ENCODE results near the gene CIPC. TPM values are rescaled to one million over a fixed set of nuclear protein-coding genes. Genes with fewer than 3 reads are reported as not detected.

Gene CIPC
- total RNA-seq, 1 experiment from 2014 or later, result 26.6 TPM

DNA sequence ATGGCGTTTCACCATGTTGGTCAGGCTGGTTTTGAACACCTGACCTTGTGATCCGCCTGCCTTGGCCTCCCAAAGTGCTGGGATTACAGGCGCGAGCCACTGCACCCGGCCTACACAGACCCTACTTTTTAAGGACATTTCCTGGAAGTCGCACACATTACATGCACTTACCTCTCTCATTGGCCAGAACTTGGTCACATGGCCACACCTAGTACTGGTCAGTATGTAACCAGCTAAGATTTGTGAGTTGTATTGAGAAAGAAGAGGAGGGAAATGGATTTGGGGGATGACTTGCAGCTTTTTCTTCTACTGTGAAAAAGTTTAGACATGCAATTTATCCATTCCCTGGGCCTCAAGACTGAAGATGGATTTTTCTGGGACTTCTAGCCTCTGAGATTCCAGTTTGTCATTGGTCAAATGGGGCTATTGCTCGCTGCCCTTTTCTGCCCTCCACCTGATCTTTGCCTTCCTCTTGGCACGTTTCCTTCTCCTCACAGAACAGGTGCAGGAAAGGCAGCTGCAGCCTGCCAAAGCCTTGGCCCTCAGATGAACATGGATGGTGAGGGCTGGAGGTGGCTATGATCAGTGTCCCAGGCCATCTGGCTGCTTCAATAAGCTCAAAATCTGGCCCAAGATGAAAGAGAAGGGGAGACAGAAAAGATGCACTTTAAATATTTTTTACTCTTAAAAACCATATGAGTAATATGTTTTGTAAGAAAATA is 50.6 kb downstream of the CIPC start:
- ChIA-PET CTCF (no interaction called here), POLR2A (ENCODE audit: unreplicated experiment) (interaction anchor here (0.7 kb wide), 1 partner anchor 64 kb away, joined by 3 read pairs; no protein-coding TSS in a partner anchor)
- Histone ChIP-seq H3K9ac (ENCODE audit: low read length) (no peak overlapping the region), H3K9me3 (ENCODE audit: low read length) (no peaks in the 10 kb centered on the region), H3K4me2 (ENCODE audit: low read length) (no peak overlapping the region), H4K20me1 (ENCODE audit: low read length) (no peaks in the 10 kb centered on the region), H2AFZ (ENCODE audit: low read length) (no peak overlapping the region), H3K79me2 (ENCODE audit: low read length) (no peaks in the 10 kb centered on the region), H3K4me3 (ENCODE audit: low read length) (no peak overlapping the region), H3K27ac (ENCODE audit: low read length) (no peak overlapping the region), H3K9me2 (replicated peaks; ENCODE audit: low read length) (no peaks in the 10 kb centered on the region), H3F3A (ENCODE audit: low read length, unreplicated experiment) (no peaks in the 10 kb centered on the region), H3K4me1 (ENCODE audit: insufficient read depth, low read length) (no peaks in the 10 kb centered on the region), H3K27me3 (ENCODE audit: low read length) (peaks cover 37% of the 10 kb centered on the region), H3K36me3 (ENCODE audit: low read depth, low read length) (no peaks in the 10 kb centered on the region)
- no TSS peak for BruUV-seq (replicated peaks)
- ATAC-seq (no peak), DNase-seq (no peak)
- intact Hi-C loops (cut with micrococcal nuclease), result no loop called here
- TF ChIP-seq EZH2 (IDR thresholded peaks at IDR 0.05; ENCODE audit: low read length, unreplicated experiment) (no peak), EZH2phosphoT487 (IDR thresholded peaks at IDR 0.05; ENCODE audit: borderline replicate concordance, low read length) (no peak)
- TF ChIP-seq, protein P1, sequence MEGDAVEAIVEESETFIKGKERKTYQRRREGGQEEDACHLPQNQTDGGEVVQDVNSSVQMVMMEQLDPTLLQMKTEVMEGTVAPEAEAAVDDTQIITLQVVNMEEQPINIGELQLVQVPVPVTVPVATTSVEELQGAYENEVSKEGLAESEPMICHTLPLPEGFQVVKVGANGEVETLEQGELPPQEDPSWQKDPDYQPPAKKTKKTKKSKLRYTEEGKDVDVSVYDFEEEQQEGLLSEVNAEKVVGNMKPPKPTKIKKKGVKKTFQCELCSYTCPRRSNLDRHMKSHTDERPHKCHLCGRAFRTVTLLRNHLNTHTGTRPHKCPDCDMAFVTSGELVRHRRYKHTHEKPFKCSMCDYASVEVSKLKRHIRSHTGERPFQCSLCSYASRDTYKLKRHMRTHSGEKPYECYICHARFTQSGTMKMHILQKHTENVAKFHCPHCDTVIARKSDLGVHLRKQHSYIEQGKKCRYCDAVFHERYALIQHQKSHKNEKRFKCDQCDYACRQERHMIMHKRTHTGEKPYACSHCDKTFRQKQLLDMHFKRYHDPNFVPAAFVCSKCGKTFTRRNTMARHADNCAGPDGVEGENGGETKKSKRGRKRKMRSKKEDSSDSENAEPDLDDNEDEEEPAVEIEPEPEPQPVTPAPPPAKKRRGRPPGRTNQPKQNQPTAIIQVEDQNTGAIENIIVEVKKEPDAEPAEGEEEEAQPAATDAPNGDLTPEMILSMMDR (conservative IDR thresholded peaks at IDR 0.05; ENCODE audit: low read depth, low read length), result no peak

DNA sequence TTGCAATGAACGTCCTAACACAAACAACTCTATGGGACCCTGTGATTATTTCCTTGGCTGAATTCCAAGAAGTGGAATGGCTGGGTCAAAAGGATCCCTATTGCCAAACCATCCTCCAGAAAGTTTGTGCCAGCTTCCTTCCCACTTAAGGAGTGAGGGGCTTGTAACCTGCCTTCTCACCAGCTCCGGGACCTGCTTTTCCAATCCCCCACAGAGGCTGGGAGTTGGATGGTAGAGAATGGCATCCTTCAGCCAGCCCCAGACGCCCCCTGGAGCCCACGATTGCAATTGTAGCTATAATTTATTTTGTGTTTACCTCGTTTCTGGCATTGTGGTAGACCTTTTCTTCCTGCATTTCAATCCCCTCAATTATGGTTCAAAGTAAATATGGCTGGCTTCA is 53.2 kb downstream of the CIPC start:
- no peaks in the 10 kb centered on the region for H3F3A ChIP-seq (ENCODE audit: low read length, unreplicated experiment)
- intact Hi-C loops (cut with micrococcal nuclease), result loop anchor here (1.0 to 5.0 kb wide), 5 partner anchors 151 to 401 kb away; partner anchors contain the start of genes AHSA1 and VIPAS39
- H3K9me3 ChIP-seq (ENCODE audit: low read length), result no peaks in the 10 kb centered on the region
- no peaks in the 10 kb centered on the region for H3K36me3 ChIP-seq (ENCODE audit: low read depth, low read length)
- H3K9me2 ChIP-seq (replicated peaks; ENCODE audit: low read length), result no peaks in the 10 kb centered on the region
- POLR2A ChIA-PET (ENCODE audit: unreplicated experiment), result interaction anchor here (0.7 kb wide), 1 partner anchor 306 kb away, joined by 3 read pairs; the partner anchor contains the start of gene VIPAS39
- peaks cover 16% of the 10 kb centered on the region for H3K27me3 ChIP-seq (ENCODE audit: low read length)
- H3K4me3 ChIP-seq (ENCODE audit: low read length), result no peak overlapping the region
- no peak overlapping the region for H3K27ac ChIP-seq (ENCODE audit: low read length)
- ATAC-seq, result peak; percentile 52
- H4K20me1 ChIP-seq (ENCODE audit: low read length), result no peaks in the 10 kb centered on the region
- H3K4me1 ChIP-seq (ENCODE audit: insufficient read depth, low read length), result no peaks in the 10 kb centered on the region
- peak; percentile 71 for DNase-seq
- no TSS peak for BruUV-seq (replicated peaks)
- H3K79me2 ChIP-seq (ENCODE audit: low read length), result no peaks in the 10 kb centered on the region
- H3K4me2 ChIP-seq (ENCODE audit: low read length), result 0 out of 2 replicates have a peak overlapping the region, but pooled peaks have one; percentile 7
- no peak overlapping the region for H3K9ac ChIP-seq (ENCODE audit: low read length)
- TF ChIP-seq, protein P1 (conservative IDR thresholded peaks at IDR 0.05; ENCODE audit: low read depth, low read length), result peak; percentile 97
- no peak for TF ChIP-seq EZH2phosphoT487 (IDR thresholded peaks at IDR 0.05; ENCODE audit: borderline replicate concordance, low read length)
- H2AFZ ChIP-seq (ENCODE audit: low read length), result peak overlapping the region; percentile 32
- CTCF ChIA-PET, result interaction anchor here (0.7 to 2.5 kb wide), 8 partner anchors 56 to 279 kb away, joined by 4 to 24 read pairs (median 8); no protein-coding TSS in a partner anchor
